Upper lobe of right lung (tissue), 1 donor: ENCODE data around the gene MRPL19. TPM values are rescaled to one million over a fixed set of nuclear protein-coding genes. Genes with fewer than 3 reads are reported as not detected.
"Not testable (repeated sequence)": the region's sequence is repeated elsewhere in the genome, so short reads cannot be mapped to it uniquely, and the experiment has no call there.

ENCODE experiments used
- ATAC-seq: fragments of 200-7000 bp; cut with Tn5 transposase; one replicate; pipeline ENCODE4 v1.9.1; 2020; ENCODE audit warnings: mild to moderate bottlenecking, moderate library complexity
- DNase-seq: peaks from one replicate; pipeline ENCODE4 v3.0.0-alpha.2; 2020
- H3K27ac ChIP-seq: fragments of 200-600 bp; one replicate; pipeline ENCODE4 v1.8.0; 2022
- H3K27me3 ChIP-seq: fragments of 200-600 bp; one replicate; pipeline ENCODE4 v1.8.0; 2022; ENCODE audit warnings: mild to moderate bottlenecking
- H3K36me3 ChIP-seq: fragments of 200-600 bp; one replicate; pipeline ENCODE4 v1.8.0; 2022
- H3K4me1 ChIP-seq: fragments of 200-600 bp; one replicate; pipeline ENCODE4 v1.8.0; 2022
- H3K4me3 ChIP-seq: fragments of 200-600 bp; one replicate; pipeline ENCODE4 v1.8.0; 2022; ENCODE audit warnings: mild to moderate bottlenecking
- H3K9me3 ChIP-seq: fragments of 200-600 bp; one replicate; pipeline ENCODE4 v1.8.0; 2022
- intact Hi-C: fragments of 100-400 bp; cut with DNase I; formaldehyde crosslinking; loops from one replicate; pipeline ENCODE4 v1.11.0; 2022
- total RNA-seq: library from RNA; stranded (reverse); fragmentation: NEBNext Ultra II Directional; extraction: Animal tissue kit (Norgen Biotek cat#: 25700); gene quantifications from one replicate; pipeline ENCODE4 v1.2.1, GENCODE V29; 2021
- TF ChIP-seq, protein P1 (sequence below): fragments of 200-600 bp; IDR thresholded peaks from one replicate; pipeline ENCODE4 v1.8.0; 2022; ENCODE audit warnings: antibody characterized with exemption
- donor health status: DM: no; HTN: yes; CAD: no; lungs with severe emphysema.

MRPL19 gene
- total RNA-seq, 1 donor from 2014 or later, result 41.0 TPM

DNA sequence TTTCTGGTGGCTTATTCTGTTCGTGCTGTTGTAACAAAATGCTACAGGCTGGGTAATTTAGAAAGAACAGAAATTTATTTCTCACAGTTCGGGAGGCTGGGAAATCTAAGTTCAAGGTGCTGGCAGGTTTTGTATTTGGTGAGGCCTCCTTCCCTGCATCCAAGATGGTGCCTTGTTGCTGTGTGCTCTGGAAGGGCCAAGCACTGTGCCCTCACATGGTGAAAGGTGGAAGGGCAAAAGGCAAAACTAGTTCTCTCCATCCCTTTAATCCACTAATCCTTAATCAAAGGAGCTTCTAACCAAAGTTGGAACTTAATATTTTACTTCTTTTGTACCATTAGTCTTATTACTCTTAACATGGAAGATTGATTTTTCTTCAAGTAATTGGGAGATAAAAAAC, 7.4 kb downstream of the MRPL19 start:
- no peaks in the 10 kb centered on the region for H3K27me3 ChIP-seq
- peaks cover 78% of the 10 kb centered on the region for H3K36me3 ChIP-seq
- no peak overlapping the region for H3K4me3 ChIP-seq
- no peak for ATAC-seq
- H3K4me1 ChIP-seq, result no peaks in the 10 kb centered on the region
- intact Hi-C loops, result no loop called here
- TF ChIP-seq, protein P1, sequence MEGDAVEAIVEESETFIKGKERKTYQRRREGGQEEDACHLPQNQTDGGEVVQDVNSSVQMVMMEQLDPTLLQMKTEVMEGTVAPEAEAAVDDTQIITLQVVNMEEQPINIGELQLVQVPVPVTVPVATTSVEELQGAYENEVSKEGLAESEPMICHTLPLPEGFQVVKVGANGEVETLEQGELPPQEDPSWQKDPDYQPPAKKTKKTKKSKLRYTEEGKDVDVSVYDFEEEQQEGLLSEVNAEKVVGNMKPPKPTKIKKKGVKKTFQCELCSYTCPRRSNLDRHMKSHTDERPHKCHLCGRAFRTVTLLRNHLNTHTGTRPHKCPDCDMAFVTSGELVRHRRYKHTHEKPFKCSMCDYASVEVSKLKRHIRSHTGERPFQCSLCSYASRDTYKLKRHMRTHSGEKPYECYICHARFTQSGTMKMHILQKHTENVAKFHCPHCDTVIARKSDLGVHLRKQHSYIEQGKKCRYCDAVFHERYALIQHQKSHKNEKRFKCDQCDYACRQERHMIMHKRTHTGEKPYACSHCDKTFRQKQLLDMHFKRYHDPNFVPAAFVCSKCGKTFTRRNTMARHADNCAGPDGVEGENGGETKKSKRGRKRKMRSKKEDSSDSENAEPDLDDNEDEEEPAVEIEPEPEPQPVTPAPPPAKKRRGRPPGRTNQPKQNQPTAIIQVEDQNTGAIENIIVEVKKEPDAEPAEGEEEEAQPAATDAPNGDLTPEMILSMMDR, result no peak
- no peak for DNase-seq
- no peak overlapping the region for H3K27ac ChIP-seq
- H3K9me3 ChIP-seq, result no peaks in the 10 kb centered on the region

DNA sequence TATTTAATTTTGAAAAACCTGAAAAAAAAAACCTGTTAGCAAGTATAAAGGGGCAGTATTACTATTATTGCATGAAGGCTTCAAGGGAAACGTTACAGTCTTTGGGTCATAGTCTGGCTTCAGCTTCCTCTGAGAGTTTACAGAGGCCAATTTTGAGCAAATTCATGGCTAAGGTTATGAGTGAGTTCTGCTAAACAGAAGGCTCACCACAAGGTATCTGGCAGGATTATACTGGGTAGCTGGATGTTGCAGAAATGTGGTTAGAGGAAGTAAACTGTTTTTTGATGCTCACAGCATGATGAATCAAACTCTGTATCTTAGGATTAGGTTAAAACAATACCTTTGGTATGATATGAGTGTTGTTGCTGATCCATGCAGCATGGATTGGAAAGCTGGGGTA, 9.3 kb downstream of the MRPL19 start:
- H3K27ac ChIP-seq, result no peak overlapping the region
- TF ChIP-seq, protein P1, result no peak
- H3K27me3 ChIP-seq, result no peaks in the 10 kb centered on the region
- H3K4me1 ChIP-seq, result no peaks in the 10 kb centered on the region
- H3K9me3 ChIP-seq, result no peaks in the 10 kb centered on the region
- no peak overlapping the region for H3K4me3 ChIP-seq
- intact Hi-C loops, result no loop called here
- peaks cover 61% of the 10 kb centered on the region for H3K36me3 ChIP-seq
- ATAC-seq (no peak), DNase-seq (no peak)

DNA sequence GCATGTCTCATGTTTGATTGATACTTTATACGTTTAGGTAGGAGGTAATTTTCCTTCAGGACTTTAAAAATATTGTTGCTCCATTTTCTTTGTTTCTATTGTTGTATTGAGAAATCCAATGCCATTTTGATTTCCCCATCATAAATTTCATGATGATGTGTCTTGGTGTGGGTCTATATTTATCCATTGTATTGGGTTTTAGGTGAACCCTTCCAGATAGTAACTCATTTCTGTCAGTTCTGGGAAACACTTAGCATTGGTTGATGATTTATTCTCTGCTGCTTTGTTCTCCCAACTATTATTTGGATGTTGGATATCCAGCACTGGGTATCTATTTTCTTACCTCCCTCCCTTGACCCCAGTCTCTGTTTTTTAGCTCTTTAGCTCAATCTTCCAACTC, 10.0 kb downstream of the MRPL19 start:
- ATAC-seq, result no peak
- TF ChIP-seq, protein P1, result no peak
- no peak overlapping the region for H3K27ac ChIP-seq
- no peaks in the 10 kb centered on the region for H3K9me3 ChIP-seq
- H3K4me3 ChIP-seq, result no peak overlapping the region
- H3K27me3 ChIP-seq, result no peaks in the 10 kb centered on the region
- intact Hi-C loops, result no loop called here
- no peaks in the 10 kb centered on the region for H3K4me1 ChIP-seq
- DNase-seq, result no peak
- H3K36me3 ChIP-seq, result peaks cover 59% of the 10 kb centered on the region

DNA sequence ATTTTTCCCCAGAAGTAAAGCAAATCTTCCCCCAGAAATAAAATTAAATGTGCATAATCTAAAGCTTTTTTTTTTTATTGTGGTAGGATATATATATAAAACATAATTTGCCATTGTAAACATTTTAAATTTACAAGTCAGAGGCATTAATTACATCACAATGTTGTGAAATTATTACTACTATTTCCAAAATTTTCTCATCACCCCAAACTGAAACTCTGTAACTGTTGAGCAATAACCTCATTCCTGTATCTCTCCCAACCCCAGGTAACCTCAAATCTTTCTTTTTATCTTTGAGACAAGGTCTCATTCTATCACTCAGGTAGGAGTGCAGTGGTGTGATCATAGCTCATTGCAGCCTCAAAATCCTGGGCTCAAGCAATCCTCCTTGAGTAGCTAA, 11.2 kb downstream of the MRPL19 start:
- intact Hi-C loops, result no loop called here
- TF ChIP-seq, protein P1, result no peak
- H3K36me3 ChIP-seq, result peaks cover 58% of the 10 kb centered on the region
- H3K27me3 ChIP-seq, result no peaks in the 10 kb centered on the region
- ATAC-seq (no peak), DNase-seq (no peak)
- H3K4me3 ChIP-seq, result no peak overlapping the region
- H3K4me1 ChIP-seq, result no peaks in the 10 kb centered on the region
- no peaks in the 10 kb centered on the region for H3K9me3 ChIP-seq
- no peak overlapping the region for H3K27ac ChIP-seq

DNA sequence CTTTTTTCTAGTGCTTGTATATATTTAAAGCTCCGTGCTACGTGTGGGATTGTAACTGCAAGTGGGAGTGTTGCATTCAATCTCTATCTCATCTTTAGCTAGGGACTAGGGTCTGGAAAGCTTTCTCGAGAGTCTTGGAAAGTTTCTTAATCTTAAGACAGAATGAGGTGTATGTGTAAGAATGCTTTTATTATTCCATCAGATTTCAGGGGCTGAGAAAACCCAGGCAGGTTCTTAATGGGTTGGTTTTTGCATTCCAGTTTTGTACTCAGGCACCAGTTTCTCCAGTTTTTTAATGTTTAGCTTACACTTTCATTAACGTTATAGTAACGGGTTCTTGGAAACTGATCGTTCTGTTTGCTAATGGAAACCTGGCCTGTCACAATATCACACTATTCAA, 20.3 kb downstream of the MRPL19 start:
- Histone ChIP-seq H3K4me3 (no peak overlapping the region), H3K27me3 (no peaks in the 10 kb centered on the region), H3K27ac (no peak overlapping the region), H3K36me3 (peaks cover 45% of the 10 kb centered on the region), H3K9me3 (no peaks in the 10 kb centered on the region), H3K4me1 (no peaks in the 10 kb centered on the region)
- intact Hi-C loops, result no loop called here
- ATAC-seq (no peak), DNase-seq (no peak)
- TF ChIP-seq, protein P1, result no peak

DNA sequence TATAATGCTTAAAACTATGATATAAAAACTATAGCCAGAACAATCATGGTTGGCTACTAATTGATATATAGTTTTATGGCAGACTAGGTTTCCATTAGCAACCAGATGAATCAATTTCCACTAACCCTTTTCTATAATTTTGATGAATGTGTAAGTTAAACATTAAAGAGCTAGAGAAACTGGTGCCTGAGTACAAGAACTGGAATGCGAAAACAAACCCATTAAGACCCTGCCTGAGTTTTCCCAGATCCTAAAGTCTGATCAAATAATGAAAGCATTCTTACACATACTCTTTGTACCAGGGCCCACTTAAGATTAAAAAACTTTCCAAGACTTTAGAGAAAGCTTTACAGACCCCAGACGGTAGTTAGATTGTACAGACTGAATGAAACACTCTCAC, 21.3 kb downstream of the MRPL19 start:
- DNase-seq (no peak), ATAC-seq (no peak)
- Histone ChIP-seq H3K9me3 (no peaks in the 10 kb centered on the region), H3K36me3 (peaks cover 37% of the 10 kb centered on the region), H3K4me1 (no peaks in the 10 kb centered on the region), H3K27me3 (no peaks in the 10 kb centered on the region), H3K4me3 (no peak overlapping the region), H3K27ac (no peak overlapping the region)
- intact Hi-C loops, result no loop called here
- TF ChIP-seq, protein P1, result no peak

DNA sequence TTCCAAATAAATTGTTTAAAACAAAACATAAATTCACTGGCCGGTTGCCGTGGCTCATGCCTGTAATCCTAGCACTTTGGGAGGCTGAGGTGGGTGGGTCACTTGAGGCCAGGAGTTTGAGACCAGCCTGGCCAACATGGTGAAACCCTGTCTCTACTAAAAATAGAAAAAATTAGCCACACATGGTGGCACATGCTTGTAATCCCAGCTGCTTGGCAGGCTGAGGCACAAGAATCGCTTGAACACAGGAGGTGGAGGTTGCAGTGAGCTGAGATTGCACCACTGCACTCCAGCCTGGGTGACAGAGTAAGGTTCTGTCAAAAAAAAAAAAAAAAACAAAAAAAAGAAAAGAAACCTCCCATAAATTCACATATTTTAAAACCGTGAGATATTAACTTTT, 28.8 kb downstream of the MRPL19 start:
- H3K27me3 ChIP-seq, H3K4me3 ChIP-seq, H3K27ac ChIP-seq, ATAC-seq, H3K4me1 ChIP-seq, H3K9me3 ChIP-seq, intact Hi-C loops, DNase-seq: not testable (repeated sequence)
- H3K36me3 ChIP-seq, result peaks cover 22% of the 10 kb centered on the region
